Esophagus squamous epithelium (tissue), 5 donors: ENCODE data around the gene SYCE3. TPM values are rescaled to one million over a fixed set of nuclear protein-coding genes. Genes with fewer than 3 reads are reported as not detected.
A peak's percentile ranks its signal among the peaks of the same experiment; 100 is the strongest.

Source experiments
- DNase-seq: peaks from one replicate; lab custom pipeline; 2025; lab: John Stamatoyannopoulos, UW
- H3K27ac ChIP-seq, 4 donors: fragments of 200-600 bp; sonication (generic); one replicate each; pipeline ENCODE4 v1.5.1; 2016 to 2019; ENCODE audit warnings: mild to moderate bottlenecking in 1 of 4
- H3K27me3 ChIP-seq, 4 donors: fragments of 200-600 bp; sonication (generic); 1 replicate in 3 of 4; 2 replicates in 1 of 4; pipeline versions ENCODE4 v1.5.1 to v1.6.0; 2017 to 2021; ENCODE audit warnings: antibody characterized with exemption in 1 of 4
- H3K36me3 ChIP-seq, 3 donors: fragments of 200-600 bp; sonication (generic); one replicate each; pipeline ENCODE4 v1.5.1; 2016 to 2019
- H3K4me1 ChIP-seq, 3 donors: fragments of 200-600 bp; sonication (generic); one replicate each; pipeline ENCODE4 v1.5.1; 2017 to 2019
- H3K4me3 ChIP-seq, 4 donors: fragments of 200-600 bp; sonication (generic); 1 replicate in 3 of 4; 2 replicates in 1 of 4; pipeline ENCODE4 v1.5.1; 2016 to 2019; ENCODE audit warnings: mild to moderate bottlenecking in 2 of 4, moderate library complexity in 1 of 4
- H3K9me3 ChIP-seq, 3 donors: fragments of 200-600 bp; sonication (generic); one replicate each; pipeline ENCODE4 v1.5.1; 2016 to 2019
- CTCF ChIP-seq, 6 experiments: fragments of 450-650 bp in 4 of 6; fragments of 200-600 bp in 2 of 6; sonication (generic) in 2 of 6; IDR thresholded peaks; one replicate each; pipeline ENCODE4 v1.5.1; 2016 to 2019; ENCODE audit warnings: antibody characterized with exemption in 6 of 6, mild to moderate bottlenecking in 4 of 6, moderate library complexity in 4 of 6
- POLR2A ChIP-seq, 4 donors: fragments of 450-650 bp; IDR thresholded peaks; one replicate each; pipeline ENCODE4 v1.6.1; 2017; ENCODE audit warnings: antibody characterized with exemption in 4 of 4, mild to moderate bottlenecking in 4 of 4, moderate library complexity in 3 of 4
- WGBS, 2 donors: methylation state at CpG; one replicate each; pipeline ENCODE4 v1.1.5; 2018; 5-methylcytosine and 5-hydroxymethylcytosine counted together
- intact Hi-C: fragments of 100-400 bp; cut with DNase I; formaldehyde crosslinking; loops from one replicate; pipeline ENCODE4 v1.15.0; 2022
- total RNA-seq, 4 donors: library from RNA; depleted of rRNA; stranded (reverse); fragments of >200 nt; gene quantifications; one replicate each; pipeline ENCODE4 v1.1.0, GENCODE V29; 2016
- donor health status: DM: yes; HTN: yes; CAD: no.

SYCE3 gene
- total RNA-seq, 4 donors from 2014 or later = 1.8 TPM; not detected in 3

- DNase-seq = no peak
- peaks cover 0 to 17% (median 0%) of the 10 kb centered on the region in 4 donors for H3K27me3 ChIP-seq
- peaks cover 42 to 79% (median 47%) of the 10 kb centered on the region in 3 donors for H3K4me1 ChIP-seq
- peak overlapping the region; percentile 90 to 99 (median 95) for H3K27ac ChIP-seq
- peak overlapping the region; percentile 55 to 84 (median 67) for H3K4me3 ChIP-seq
- intact Hi-C loops = loop anchor here (10.0 kb wide), 1 partner anchor 89 kb away; no protein-coding TSS in a partner anchor
- TF ChIP-seq POLR2A (IDR thresholded peaks at IDR 0.05) = no peak
- TF ChIP-seq CTCF (IDR thresholded peaks at IDR 0.05) = peak; percentile 52 to 85 (median 73)
- WGBS, 2 donors = no CpG with 5 or more reads among the region's 77 CpGs
- H3K36me3 ChIP-seq = peaks cover 25 to 28% (median 25%) of the 10 kb centered on the region in 3 donors
- no peaks in the 10 kb centered on the region for H3K9me3 ChIP-seq
These were observed 36.4 kb downstream of the SYCE3 start for GRCh38 chr22:50526108-50526833.

- H3K36me3 ChIP-seq = peaks cover 25 to 33% (median 28%) of the 10 kb centered on the region in 3 donors
- intact Hi-C loops = loop anchor here (10.0 kb wide), 1 partner anchor 89 kb away; no protein-coding TSS in a partner anchor
- H3K4me3 ChIP-seq = peak overlapping the region; percentile 55 to 84 (median 67)
- TF ChIP-seq CTCF (IDR thresholded peaks at IDR 0.05) (peak in 1 of 6 experiments; percentile 16), POLR2A (IDR thresholded peaks at IDR 0.05) (no peak)
- DNase-seq = no peak
- peak overlapping the region; percentile 90 to 99 (median 95) for H3K27ac ChIP-seq
- H3K27me3 ChIP-seq = peaks cover 0 to 12% (median 0%) of the 10 kb centered on the region in 4 donors
- H3K9me3 ChIP-seq = no peaks in the 10 kb centered on the region
- WGBS, 2 donors = no CpG with 5 or more reads among the region's 33 CpGs
- peaks cover 42 to 74% (median 47%) of the 10 kb centered on the region in 3 donors for H3K4me1 ChIP-seq
These were observed 36.9 kb downstream of the SYCE3 start for GRCh38 chr22:50525858-50526107.

GRCh38 chr22:50525104-50525857 is 37.4 kb downstream of the SYCE3 start, which contains the start of gene SCO2:
SCO2 (minus strand) TSS chr22:50525598; CDS start chr22:50524411, 1,187 bp downstream.
- intact Hi-C loops = loop anchor here (10.0 kb wide), 1 partner anchor 90 kb away; no protein-coding TSS in a partner anchor
- peaks cover 25 to 38% (median 28%) of the 10 kb centered on the region in 3 donors for H3K36me3 ChIP-seq
- no peaks in the 10 kb centered on the region for H3K9me3 ChIP-seq
- H3K27me3 ChIP-seq = peaks cover 0 to 7% (median 0%) of the 10 kb centered on the region in 4 donors
- DNase-seq = peak; percentile 85
- peak within 1 kb of the TSS; percentile 55 to 84 (median 67) for H3K4me3 ChIP-seq
- TF ChIP-seq POLR2A (IDR thresholded peaks at IDR 0.05) (peak in 3 of 4 donors; percentile 80 to 89 (median 80)), CTCF (IDR thresholded peaks at IDR 0.05) (peak in 4 of 6 experiments; percentile 27 to 66 (median 54))
- peaks cover 42 to 69% (median 43%) of the 10 kb centered on the region in 3 donors for H3K4me1 ChIP-seq
- H3K27ac ChIP-seq = peak within 1 kb of the TSS; percentile 90 to 99 (median 95)
- no CpG with 5 or more reads among the region's 84 CpGs for WGBS, 2 donors

- no peak for TF ChIP-seq POLR2A (IDR thresholded peaks at IDR 0.05)
- TF ChIP-seq CTCF (IDR thresholded peaks at IDR 0.05) = no peak
- peaks cover 0 to 1% (median 0%) of the 10 kb centered on the region in 4 donors for H3K27me3 ChIP-seq
- no peak for DNase-seq
- peak overlapping the region; percentile 90 to 99 (median 95) for H3K27ac ChIP-seq
- 3 to 10% methylated on average over 12 to 17 of the region's 19 CpGs for WGBS, 2 donors
- intact Hi-C loops = loop anchor here (10.0 kb wide), 1 partner anchor 90 kb away; no protein-coding TSS in a partner anchor
- peak overlapping the region; percentile 55 to 84 (median 67) for H3K4me3 ChIP-seq
- H3K36me3 ChIP-seq = peaks cover 25 to 44% (median 28%) of the 10 kb centered on the region in 3 donors
- H3K9me3 ChIP-seq = no peaks in the 10 kb centered on the region
- peaks cover 39 to 64% (median 42%) of the 10 kb centered on the region in 3 donors for H3K4me1 ChIP-seq
These were observed 38.0 kb downstream of the SYCE3 start for GRCh38 chr22:50524676-50525103.
